Activated CD4-positive, CD25-positive, alpha-beta regulatory T cell treated with anti-CD3 and anti-CD28 coated beads, Interleukin-2, amount 50 U/mL, for 72 hours (primary cell): ENCODE results near the gene TIMM17A.
"Not testable (repeated sequence)": the region's sequence is repeated elsewhere in the genome, so short reads cannot be mapped to it uniquely, and the experiment has no call there.

ENCODE experiments used
- DNase-seq: peaks from one replicate; pipeline ENCODE4 v3.0.0; 2021

The TIMM17A gene

GRCh38 chr1:201955009-201955728 lies at the start of gene TIMM17A:
Gene TIMM17A, plus strand, starts transcription at chr1:201955503. Its CDS starts 24 bp downstream, at chr1:201955527.
- DNase-seq, result peak; percentile 93

- DNase-seq, result no peak
Measured at GRCh38 chr1:201906336-201906735, 49.0 kb upstream of the TIMM17A start.

GRCh38 chr1:201907621-201908020 lies 47.7 kb upstream of the TIMM17A start:
- no peak for DNase-seq

GRCh38 chr1:201911826-201912571 lies 43.3 kb upstream of the TIMM17A start:
- no peak for DNase-seq

GRCh38 chr1:201912832-201913231 lies 42.5 kb upstream of the TIMM17A start:
- no peak for DNase-seq

GRCh38 chr1:201914456-201915235 lies 40.7 kb upstream of the TIMM17A start:
- DNase-seq, result no peak

- DNase-seq, result no peak
Measured at GRCh38 chr1:201916649-201917249, 38.6 kb upstream of the TIMM17A start.

- no peak for DNase-seq
Measured at GRCh38 chr1:201917362-201918033, 37.8 kb upstream of the TIMM17A start.

GRCh38 chr1:201918343-201918742 lies 37.0 kb upstream of the TIMM17A start:
- no peak for DNase-seq

- DNase-seq, result no peak
Measured at GRCh38 chr1:201921952-201922558, 33.2 kb upstream of the TIMM17A start.

- DNase-seq, result no peak
Measured at GRCh38 chr1:201925301-201925567, 30.1 kb upstream of the TIMM17A start.

GRCh38 chr1:201925981-201926645 lies 29.2 kb upstream of the TIMM17A start:
- DNase-seq, result no peak

- DNase-seq, result no peak
Measured at GRCh38 chr1:201928266-201928665, 27.0 kb upstream of the TIMM17A start.

GRCh38 chr1:201930137-201930536 lies 25.2 kb upstream of the TIMM17A start:
- no peak for DNase-seq

- DNase-seq, result no peak
Measured at GRCh38 chr1:201930803-201931202, 24.5 kb upstream of the TIMM17A start.

GRCh38 chr1:201933840-201934430 lies 21.4 kb upstream of the TIMM17A start:
- DNase-seq, result no peak

GRCh38 chr1:201937624-201938213 lies 17.6 kb upstream of the TIMM17A start:
- no peak for DNase-seq

GRCh38 chr1:201938440-201939035 lies 16.8 kb upstream of the TIMM17A start:
- no peak for DNase-seq

GRCh38 chr1:201939148-201939547 lies 16.2 kb upstream of the TIMM17A start:
- DNase-seq, result no peak

GRCh38 chr1:201939574-201939973 lies 15.7 kb upstream of the TIMM17A start:
- no peak for DNase-seq

GRCh38 chr1:201940316-201940715 lies 15.0 kb upstream of the TIMM17A start:
- not testable (repeated sequence) for DNase-seq
